T47D (cell line): ENCODE data around the gene FAM81B.
"Not testable (repeated sequence)": the region's sequence is repeated elsewhere in the genome, so short reads cannot be mapped to it uniquely, and the experiment has no call there.

Experiments
- DNase-seq, 2 experiments: peaks; one replicate each; pipeline versions ENCODE4 v3.0.0 to v3.0.0-alpha.2; 2011 to 2012; ENCODE audit warnings: low read depth in 1 of 2, low spot score in 1 of 2
- JUND ChIP-seq: IDR thresholded peaks from 2 replicates; pipeline ENCODE4 v1.6.1; 2012; ENCODE audit warnings: low read depth
- in situ Hi-C: cut with HindIII; loops from 2 replicates; pipeline ENCODE4 v1.10.0; 2016; ENCODE audit warnings: low sequenced_read_pairs, low pct_unique_long_range_greater_than_20kb

Gene FAM81B

GRCh38 chr5:95390812-95391492, at the start of gene FAM81B:
Gene FAM81B, plus strand, starts transcription at chr5:95391366. Its CDS starts 24 bp downstream, at chr5:95391390.
- in situ Hi-C loops: no loop called here
- no peak for TF ChIP-seq JUND
- no peak for DNase-seq

- DNase-seq, in situ Hi-C loops: not testable (repeated sequence)
These were observed 49.7 kb upstream of the FAM81B start for GRCh38 chr5:95341444-95341843.

DNA sequence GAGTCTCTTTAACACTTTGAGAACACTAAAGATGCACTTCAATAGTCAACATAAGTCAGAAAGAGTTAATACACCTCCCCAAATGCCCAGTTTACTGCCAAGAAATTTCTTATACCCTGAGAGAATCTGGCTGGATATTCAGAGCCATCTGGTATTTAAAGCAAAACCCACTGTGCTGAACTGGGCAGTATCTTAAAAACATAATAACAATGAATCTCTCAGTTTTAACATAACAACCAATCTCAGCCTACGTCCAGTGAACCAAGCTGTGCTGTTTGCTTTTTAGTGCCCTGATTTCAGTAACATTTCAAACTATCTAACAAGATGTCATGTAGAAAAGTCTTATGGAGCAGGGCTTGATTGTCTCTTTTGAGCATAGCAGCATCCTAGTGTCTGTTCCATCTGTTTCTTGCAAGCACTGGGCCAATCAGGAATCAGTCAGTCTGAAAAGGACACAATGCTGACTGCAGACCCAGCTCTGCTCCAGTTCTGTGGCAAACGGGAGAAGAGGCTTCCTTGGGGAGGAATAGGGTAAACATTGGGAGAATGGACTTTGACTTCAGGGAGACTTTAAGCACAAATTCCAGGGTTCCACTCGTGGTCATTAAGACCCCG, 43.6 kb upstream of the FAM81B start:
- in situ Hi-C loops: no loop called here
- no peak for TF ChIP-seq JUND
- no peak for DNase-seq

DNA sequence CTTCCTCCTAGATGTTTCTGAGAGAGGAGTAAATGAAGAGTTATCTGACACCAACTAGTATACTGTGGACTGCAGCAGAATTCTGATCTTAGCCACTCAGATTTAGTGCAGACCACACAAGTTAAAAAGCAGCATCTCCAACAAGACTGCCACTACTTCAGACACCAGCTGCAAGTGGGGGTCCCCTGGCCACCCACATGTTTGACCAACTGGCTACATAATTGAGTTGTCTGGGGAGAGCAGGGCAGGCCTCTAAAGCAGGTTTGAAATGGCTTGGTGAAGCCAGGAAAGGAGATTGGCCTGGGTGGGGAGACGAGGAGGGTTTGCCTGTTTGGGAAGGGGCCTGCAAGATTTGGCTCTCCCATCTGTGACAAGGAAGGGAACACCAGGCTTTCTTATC, 40.5 kb upstream of the FAM81B start:
- in situ Hi-C loops: no loop called here
- no peak for DNase-seq
- TF ChIP-seq JUND: no peak

GRCh38 chr5:95352691-95353090, 38.5 kb upstream of the FAM81B start:
- no peak for TF ChIP-seq JUND
- DNase-seq: no peak
- in situ Hi-C loops: no loop called here

GRCh38 chr5:95358320-95358719, 32.8 kb upstream of the FAM81B start:
- DNase-seq: no peak
- in situ Hi-C loops: no loop called here
- TF ChIP-seq JUND: no peak

- DNase-seq: no peak
- in situ Hi-C loops: no loop called here
- no peak for TF ChIP-seq JUND
These were observed 32.3 kb upstream of the FAM81B start for GRCh38 chr5:95358848-95359247.

- DNase-seq, in situ Hi-C loops: not testable (repeated sequence)
These were observed 30.5 kb upstream of the FAM81B start for GRCh38 chr5:95360667-95361066.

DNA sequence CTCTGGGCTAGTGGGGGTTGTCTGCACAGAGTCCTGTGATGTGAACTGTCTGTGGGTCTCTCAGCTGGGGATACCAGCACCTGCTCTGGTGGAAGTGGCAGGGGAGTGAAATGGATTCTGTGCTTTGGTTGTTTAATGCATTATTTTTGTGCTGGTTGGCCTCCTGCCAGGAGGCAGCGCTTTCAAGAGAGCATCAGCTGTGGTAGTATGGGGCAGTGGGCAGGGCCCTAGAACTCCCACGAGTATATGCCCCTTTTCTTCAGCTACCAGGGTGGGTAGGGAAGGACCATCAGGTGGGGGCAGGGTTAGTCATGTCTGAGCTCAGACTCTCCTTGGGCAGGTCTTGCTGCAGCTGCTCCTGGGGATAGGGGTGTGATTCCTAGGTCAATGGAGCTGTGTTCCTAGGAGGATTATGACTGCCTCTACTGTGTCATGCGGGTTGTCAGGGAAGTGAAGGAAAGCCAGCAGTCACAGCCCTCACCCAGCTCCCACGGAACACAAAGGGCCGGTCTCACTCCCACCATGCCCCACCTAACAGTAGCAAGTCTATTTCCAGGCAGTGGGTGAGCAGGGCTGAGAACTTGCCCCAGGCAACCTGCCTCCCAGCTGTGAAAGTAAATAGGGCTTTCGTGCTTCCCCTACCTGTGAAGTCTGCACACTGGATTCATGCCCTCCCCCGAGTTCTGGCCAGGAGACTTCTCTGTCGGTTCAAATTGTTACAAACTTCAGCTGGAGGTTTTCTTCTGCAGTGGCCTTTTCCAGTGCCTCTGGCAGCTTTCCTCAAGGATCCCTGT, 25.7 kb upstream of the FAM81B start:
- no peak for DNase-seq
- in situ Hi-C loops: no loop called here

GRCh38 chr5:95369782-95370181, 21.4 kb upstream of the FAM81B start:
- in situ Hi-C loops: no loop called here
- no peak for TF ChIP-seq JUND
- no peak for DNase-seq

More for the DNA sequence above, 25.7 kb upstream of the FAM81B start:
- TF ChIP-seq JUND: no peak

- DNase-seq: no peak
- TF ChIP-seq JUND: no peak
- in situ Hi-C loops: no loop called here
These were observed 17.1 kb upstream of the FAM81B start for GRCh38 chr5:95374061-95374460.

DNA sequence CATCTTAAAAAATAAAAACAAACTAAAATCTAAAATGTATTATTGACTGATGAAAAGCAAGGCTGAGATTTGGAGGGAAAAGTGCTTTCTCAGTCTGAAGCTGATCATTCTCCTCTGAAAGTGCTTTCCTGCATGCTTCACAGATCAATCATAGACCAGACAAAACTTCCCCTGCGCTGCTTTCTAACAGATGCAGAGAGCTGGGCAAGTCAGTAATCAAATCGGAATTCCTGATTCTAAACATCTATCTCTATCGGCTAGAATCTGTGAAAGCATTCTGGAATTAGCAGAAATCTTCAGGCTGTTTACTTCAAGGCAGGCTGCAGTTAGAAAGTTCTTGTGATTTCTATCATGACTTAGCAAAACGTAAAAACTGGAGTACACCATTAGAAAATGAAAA, 15.6 kb upstream of the FAM81B start:
- in situ Hi-C loops: no loop called here
- TF ChIP-seq JUND: no peak
- no peak for DNase-seq

DNA sequence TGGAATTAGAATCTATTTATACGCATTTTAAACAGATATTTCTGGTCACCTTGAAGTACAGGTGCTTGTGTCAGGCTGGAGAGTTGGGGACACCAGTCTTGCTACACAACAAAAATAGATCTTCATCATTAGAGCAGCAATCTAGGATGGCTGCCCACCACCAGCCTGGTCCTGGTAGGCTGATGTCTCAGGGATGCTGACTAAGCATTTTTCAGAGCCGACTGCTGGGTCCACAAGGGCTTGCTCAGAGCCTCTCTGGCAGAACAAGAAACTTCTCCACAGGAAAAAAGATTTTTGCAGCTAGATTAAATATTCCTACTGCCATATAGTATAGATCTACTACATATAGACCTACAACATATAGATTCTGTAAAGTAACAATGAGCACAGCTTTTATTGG, 12.0 kb upstream of the FAM81B start:
- in situ Hi-C loops: no loop called here
- TF ChIP-seq JUND: no peak
- no peak for DNase-seq
